Sigmoid colon (tissue), 7 donors: ENCODE results near the gene SCRN1. TPM values are rescaled to one million over a fixed set of nuclear protein-coding genes. Genes with fewer than 3 reads are reported as not detected.

Source experiments
- DNase-seq: peaks from one replicate; pipeline ENCODE4 v3.0.0-alpha.2; 2019
- H3K27ac ChIP-seq, 4 donors: fragments of 200-600 bp; sonication (generic); one replicate each; pipeline ENCODE4 v1.5.1; 2016 to 2019; ENCODE audit warnings: mild to moderate bottlenecking in 1 of 4
- H3K27me3 ChIP-seq, 3 donors: fragments of 200-600 bp; sonication (generic); one replicate each; pipeline ENCODE4 v1.5.1; 2019; ENCODE audit warnings: mild to moderate bottlenecking in 1 of 3
- H3K36me3 ChIP-seq, 4 donors: fragments of 200-600 bp; sonication (generic); one replicate each; pipeline ENCODE4 v1.5.1; 2016 to 2019
- H3K4me1 ChIP-seq, 4 donors: fragments of 200-600 bp; sonication (generic); one replicate each; pipeline ENCODE4 v1.5.1; 2017 to 2019
- H3K4me3 ChIP-seq, 4 donors: fragments of 200-600 bp; sonication (generic); one replicate each; pipeline ENCODE4 v1.5.1; 2017 to 2019; ENCODE audit warnings: mild to moderate bottlenecking in 2 of 4, moderate library complexity in 1 of 4
- H3K9me3 ChIP-seq, 4 donors: fragments of 200-600 bp in 3 of 4; sonication (generic) in 3 of 4; one replicate each; pipeline versions ENCODE4 v1.5.1 to v1.6.1; 2013 to 2019
- CTCF ChIP-seq, 4 experiments: fragments of 450-650 bp in 3 of 4; fragments of 200-600 bp in 1 of 4; IDR thresholded peaks; one replicate each; pipeline ENCODE4 v1.5.1; 2016 to 2019; ENCODE audit warnings: antibody characterized with exemption in 4 of 4, mild to moderate bottlenecking in 3 of 4, moderate library complexity in 2 of 4
- EP300 ChIP-seq, 4 donors: sonication (generic); formaldehyde crosslinking; IDR thresholded peaks; one replicate each; pipeline ENCODE4 v1.6.1; 2017; ENCODE audit warnings: antibody characterized with exemption in 4 of 4
- POLR2A ChIP-seq, 2 donors: fragments of 450-650 bp; IDR thresholded peaks; one replicate each; pipeline ENCODE4 v1.6.1; 2016; ENCODE audit warnings: antibody characterized with exemption in 2 of 2, mild to moderate bottlenecking in 2 of 2, moderate library complexity in 2 of 2
- POLR2AphosphoS5 ChIP-seq, 4 donors: sonication (generic); formaldehyde crosslinking; IDR thresholded peaks; one replicate each; pipeline ENCODE4 v1.6.1; 2017; ENCODE audit warnings: antibody characterized with exemption in 4 of 4
- WGBS, 2 donors: extraction: QIAGEN DNeasy Blood & Tissue Kit; methylation state at CpG; one replicate each; pipeline ENCODE4 v1.1.7; 2013; 5-methylcytosine and 5-hydroxymethylcytosine counted together
- intact Hi-C: fragments of 100-400 bp; cut with DNase I; formaldehyde crosslinking; loops from one replicate; pipeline ENCODE4 v1.15.1; 2023
- polyA plus RNA-seq, 3 donors: library from polyadenylated mRNA; stranded (reverse); fragments of 200-250 nt; gene quantifications; one replicate each; pipeline ENCODE4 v1.2.3, GENCODE V29; 2013
- total RNA-seq, 4 donors: library from RNA; depleted of rRNA; stranded (reverse); fragments of >200 nt; gene quantifications; one replicate each; pipeline ENCODE4 v1.1.0, GENCODE V29; 2016
- donor health status: healthy with polysubstance abuse.
- donor health status: Bipolar disorder and iron deficiency.
- donor health status: healthy.

SCRN1 gene
- total and polyA plus RNA-seq, 7 donors = 5.1 to 55.0 (median 44.5) TPM

- no peaks in the 10 kb centered on the region for H3K9me3 ChIP-seq
- WGBS, 2 donors = 85 to 87% methylated on average over 9 of the region's 9 CpGs
- no peak overlapping the region for H3K4me3 ChIP-seq
- TF ChIP-seq EP300 (IDR thresholded peaks at IDR 0.05) = no peak
- no peak for TF ChIP-seq CTCF (IDR thresholded peaks at IDR 0.05)
- TF ChIP-seq POLR2AphosphoS5 (IDR thresholded peaks at IDR 0.05) = no peak
- TF ChIP-seq POLR2A (IDR thresholded peaks at IDR 0.05) = no peak
- intact Hi-C loops = no loop called here
- no peaks in the 10 kb centered on the region for H3K27me3 ChIP-seq
- H3K27ac ChIP-seq = peak overlapping the region in 1 of 4 donors; percentile 10
- DNase-seq = no peak
- peaks cover 0 to 26% (median under 1%) of the 10 kb centered on the region in 4 donors for H3K36me3 ChIP-seq
- peaks cover 0 to 3% (median 0%) of the 10 kb centered on the region in 4 donors for H3K4me1 ChIP-seq
These were observed 31.9 kb downstream of the SCRN1 start for GRCh38 chr7:29957521-29958310.

- no peak for TF ChIP-seq EP300 (IDR thresholded peaks at IDR 0.05)
- TF ChIP-seq CTCF (IDR thresholded peaks at IDR 0.05) = no peak
- TF ChIP-seq POLR2AphosphoS5 (IDR thresholded peaks at IDR 0.05) = no peak
- no peak overlapping the region for H3K27ac ChIP-seq
- H3K36me3 ChIP-seq = peaks cover 0 to 38% (median 7%) of the 10 kb centered on the region in 4 donors
- intact Hi-C loops = no loop called here
- WGBS, 2 donors = 50 to 88% methylated on average over 3 of the region's 3 CpGs
- no peak overlapping the region for H3K4me3 ChIP-seq
- DNase-seq = no peak
- H3K27me3 ChIP-seq = no peaks in the 10 kb centered on the region
- H3K9me3 ChIP-seq = no peaks in the 10 kb centered on the region
- peaks cover 0 to 3% (median 0%) of the 10 kb centered on the region in 4 donors for H3K4me1 ChIP-seq
These were observed 33.1 kb downstream of the SCRN1 start for GRCh38 chr7:29956487-29956836.

- Histone ChIP-seq H3K36me3 (peaks cover 0 to 43% (median 7%) of the 10 kb centered on the region in 4 donors), H3K27me3 (no peaks in the 10 kb centered on the region), H3K4me1 (peaks cover 0 to 3% (median 0%) of the 10 kb centered on the region in 4 donors), H3K4me3 (no peak overlapping the region), H3K27ac (no peak overlapping the region), H3K9me3 (no peaks in the 10 kb centered on the region)
- intact Hi-C loops = no loop called here
- WGBS, 2 donors = 41 to 71% methylated on average over 8 of the region's 8 CpGs
- no peak for DNase-seq
- no peak for TF ChIP-seq POLR2AphosphoS5 (IDR thresholded peaks at IDR 0.05)
- no peak for TF ChIP-seq CTCF (IDR thresholded peaks at IDR 0.05)
- TF ChIP-seq POLR2A (IDR thresholded peaks at IDR 0.05) = no peak
- no peak for TF ChIP-seq EP300 (IDR thresholded peaks at IDR 0.05)
These were observed 33.7 kb downstream of the SCRN1 start for GRCh38 chr7:29955799-29956486.

- intact Hi-C loops = no loop called here
- Histone ChIP-seq H3K4me3 (no peak overlapping the region), H3K4me1 (peaks cover 0 to 3% (median 0%) of the 10 kb centered on the region in 4 donors), H3K36me3 (peaks cover 0 to 50% (median 10%) of the 10 kb centered on the region in 4 donors), H3K27ac (no peak overlapping the region), H3K27me3 (no peaks in the 10 kb centered on the region), H3K9me3 (no peaks in the 10 kb centered on the region)
- WGBS, 2 donors = 84 to 91% methylated on average over 7 of the region's 7 CpGs
- no peak for DNase-seq
- no peak for TF ChIP-seq EP300 (IDR thresholded peaks at IDR 0.05)
- TF ChIP-seq CTCF (IDR thresholded peaks at IDR 0.05) = no peak
- no peak for TF ChIP-seq POLR2AphosphoS5 (IDR thresholded peaks at IDR 0.05)
- no peak for TF ChIP-seq POLR2A (IDR thresholded peaks at IDR 0.05)
These were observed 34.4 kb downstream of the SCRN1 start for GRCh38 chr7:29955075-29955792.
